ENCODE measurements around the gene SH3RF2. TPM values are rescaled to one million over a fixed set of nuclear protein-coding genes. Genes with fewer than 3 reads are reported as not detected.

Gene SH3RF2
- total RNA-seq, 1 donor = under 0.01 TPM

DNA sequence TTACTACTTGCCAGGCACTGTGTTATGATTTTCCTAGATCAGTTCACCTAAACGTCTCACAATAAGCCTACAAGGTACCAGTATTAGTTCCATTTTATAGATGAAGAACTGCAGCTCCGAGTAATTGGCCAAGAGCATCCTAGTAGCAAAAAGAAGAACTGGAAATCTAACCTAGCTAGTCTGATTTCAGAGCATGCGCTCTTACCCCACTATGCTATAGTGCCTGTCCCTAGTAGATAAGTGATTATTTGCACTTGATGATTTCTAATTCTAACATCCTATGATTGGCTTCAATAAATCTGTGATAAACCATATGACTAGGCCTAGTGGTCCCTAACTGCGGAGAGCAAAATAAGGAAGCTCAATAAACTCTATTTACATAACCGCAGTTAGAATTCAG, 176.1 kb downstream of the SH3RF2 start:
- peak in 2 of 3 donors; percentile 10 to 28 for DNase-seq (ENCODE audit: low read depth in 2 of 3, low spot score in 2 of 3)

Other genes with a start within 250 kb of the SH3RF2 start
- gene PRELID2, start 101.2 kb upstream of the SH3RF2 start, total RNA-seq = 13.2 TPM
- not detected for gene GRXCR2, start 63.6 kb upstream of the SH3RF2 start, total RNA-seq
- not detected for gene PLAC8L1, start 169.0 kb downstream of the SH3RF2 start, total RNA-seq
- gene LARS1, start 246.1 kb downstream of the SH3RF2 start, total RNA-seq = 40.1 TPM